Renal pelvis (tissue), 4 donors: ENCODE results near the gene TCF4. TPM values are rescaled to one million over a fixed set of nuclear protein-coding genes. Genes with fewer than 3 reads are reported as not detected.

Experiments
- DNase-seq: peaks from one replicate; pipeline ENCODE4 v3.0.0-alpha.2; 2013
- polyA plus RNA-seq, 3 donors: library from polyadenylated mRNA; unstranded; fragments of 120-200 nt; gene quantifications; one replicate each; pipeline ENCODE4 v1.2.1, GENCODE V29; 2013; ENCODE audit not compliant: insufficient read length in 3 of 3

Gene TCF4
- polyA plus RNA-seq, 3 donors = 65.7 to 69.9 (median 67.2) TPM

DNA sequence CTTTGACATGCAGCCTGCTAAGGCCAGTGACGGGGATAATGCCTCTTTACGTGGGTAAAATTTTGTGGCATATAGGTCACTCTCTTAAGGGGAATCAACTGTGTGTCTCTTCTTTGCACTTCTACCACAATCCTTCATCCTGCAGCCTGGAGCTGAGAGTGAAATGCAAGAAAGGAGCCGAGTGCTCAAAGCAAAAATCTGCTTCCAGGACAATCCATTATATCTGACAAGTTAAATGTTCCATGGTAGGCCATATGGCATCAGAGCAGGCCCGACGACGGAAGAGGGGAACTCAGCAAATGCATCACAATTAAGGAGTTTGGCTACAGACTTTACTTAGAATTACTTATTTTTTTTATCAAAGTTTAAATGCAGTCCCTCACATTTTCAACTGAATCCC lies 171.2 kb downstream of the TCF4 start:
- no peak for DNase-seq

DNA sequence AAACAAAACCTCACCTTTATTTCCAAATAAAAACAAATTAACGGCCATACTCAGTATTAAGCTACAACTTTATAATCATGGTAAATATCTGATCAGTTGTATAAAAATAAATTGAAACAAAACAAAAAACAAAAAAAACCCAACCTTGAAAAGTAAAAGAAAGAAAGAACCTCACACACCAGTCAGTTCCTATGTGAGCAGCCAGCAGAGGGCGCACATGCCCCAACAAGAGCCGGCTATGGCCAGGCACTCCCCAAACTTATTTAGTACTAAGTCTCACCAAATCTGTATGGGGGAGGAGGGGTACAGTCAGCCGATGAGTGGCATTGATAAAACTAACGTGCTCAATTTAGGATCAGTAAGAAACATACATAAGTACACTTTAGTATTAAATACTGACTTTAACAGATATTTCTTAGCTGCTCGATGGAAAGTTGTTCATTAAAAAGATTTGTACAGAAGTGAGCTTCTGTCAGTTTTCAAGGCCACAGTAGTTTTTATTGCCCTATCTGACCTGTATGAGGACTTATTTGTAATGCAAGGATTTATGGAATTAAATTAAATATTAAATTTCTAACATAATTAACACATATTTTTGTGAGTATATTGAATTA lies 172.6 kb downstream of the TCF4 start:
- peak; percentile 75 for DNase-seq

DNA sequence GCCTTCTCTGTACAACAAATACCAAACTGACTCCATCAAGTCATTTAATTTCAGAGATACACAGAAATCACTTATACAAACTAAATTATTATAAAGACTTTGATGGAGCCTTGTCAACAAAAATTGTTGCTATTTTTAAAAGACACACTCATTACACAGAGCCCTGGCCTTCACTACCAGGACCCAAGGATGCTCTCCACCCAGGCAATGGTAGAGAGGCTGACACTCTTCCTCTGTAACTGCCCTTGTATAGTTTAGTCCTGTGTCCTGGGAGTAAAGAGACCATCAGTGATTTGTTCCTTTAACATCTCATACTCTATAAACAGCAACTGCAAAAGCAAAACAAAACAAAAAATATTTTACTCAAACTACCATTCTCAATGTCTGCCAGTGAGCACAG lies 173.5 kb downstream of the TCF4 start:
- DNase-seq = no peak

DNA sequence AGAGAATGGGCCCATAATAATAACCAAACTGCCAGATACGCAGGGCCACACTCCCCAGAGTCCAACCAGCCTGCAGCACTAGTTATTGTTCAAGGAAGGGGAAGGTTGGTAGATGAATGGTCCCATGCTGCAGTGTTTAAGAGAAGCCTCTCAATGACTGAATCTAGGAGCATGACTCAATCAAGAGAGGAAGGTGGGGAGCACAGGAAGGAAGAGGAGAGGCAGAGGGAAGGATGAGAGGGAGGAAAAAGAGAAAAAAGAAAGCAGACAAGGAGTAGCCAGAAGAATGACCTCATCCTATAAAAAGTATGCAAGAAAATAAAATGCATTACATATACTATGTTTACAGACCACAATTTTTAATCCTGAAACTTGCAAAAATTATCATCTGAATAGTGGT lies 174.5 kb downstream of the TCF4 start:
- DNase-seq = no peak

DNA sequence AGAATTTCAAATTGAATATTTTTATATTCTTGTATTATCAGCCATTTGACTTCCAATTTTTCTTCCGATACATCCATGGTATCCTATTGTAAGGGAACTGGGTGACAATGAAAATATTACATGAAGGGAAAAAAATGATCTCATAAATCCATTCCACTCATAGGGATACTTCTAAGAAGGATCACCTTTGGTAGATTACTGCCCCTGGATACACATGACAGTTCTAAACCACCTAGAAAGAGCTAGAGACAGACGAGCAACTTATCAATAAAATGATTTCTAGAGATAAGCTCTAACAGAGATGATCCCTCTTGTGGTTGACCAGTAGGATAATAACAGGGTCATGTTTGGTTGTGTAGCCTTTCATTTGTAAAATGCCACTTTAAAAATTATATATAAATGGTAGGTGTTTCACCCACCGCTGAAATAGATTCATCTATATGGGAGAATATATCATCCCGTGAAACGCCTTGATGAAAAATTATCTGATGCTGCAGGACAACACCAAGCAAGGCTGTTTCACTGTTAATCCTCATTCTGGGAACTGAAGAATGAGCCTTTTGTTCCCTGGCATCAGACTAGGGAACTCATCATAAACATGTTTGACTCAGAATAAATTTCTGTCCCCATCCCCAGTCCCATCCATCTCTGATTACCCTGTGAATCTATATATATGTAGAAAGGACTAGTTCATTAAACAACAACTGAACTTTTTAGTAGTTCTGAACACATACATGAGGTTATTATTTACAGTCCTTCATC lies 180.0 kb downstream of the TCF4 start:
- no peak for DNase-seq

DNA sequence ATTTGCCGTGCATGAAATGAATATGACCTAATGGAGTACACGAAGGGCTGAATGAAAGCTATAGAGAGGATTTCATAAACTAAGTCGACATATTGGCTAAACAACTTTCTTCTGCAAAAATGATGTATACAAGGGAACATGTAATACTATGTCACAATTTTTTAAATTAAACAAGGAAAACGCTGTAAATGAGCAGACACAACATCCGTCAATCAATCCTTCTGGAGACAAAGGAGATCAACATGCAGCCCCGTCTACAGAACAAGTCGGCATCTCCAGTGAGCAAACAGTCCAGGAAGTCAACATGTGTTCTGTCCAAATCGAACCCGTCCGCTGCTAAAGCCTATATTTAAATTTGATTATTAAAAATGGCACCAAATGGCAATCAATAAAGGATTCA lies 180.8 kb downstream of the TCF4 start:
- no peak for DNase-seq

DNA sequence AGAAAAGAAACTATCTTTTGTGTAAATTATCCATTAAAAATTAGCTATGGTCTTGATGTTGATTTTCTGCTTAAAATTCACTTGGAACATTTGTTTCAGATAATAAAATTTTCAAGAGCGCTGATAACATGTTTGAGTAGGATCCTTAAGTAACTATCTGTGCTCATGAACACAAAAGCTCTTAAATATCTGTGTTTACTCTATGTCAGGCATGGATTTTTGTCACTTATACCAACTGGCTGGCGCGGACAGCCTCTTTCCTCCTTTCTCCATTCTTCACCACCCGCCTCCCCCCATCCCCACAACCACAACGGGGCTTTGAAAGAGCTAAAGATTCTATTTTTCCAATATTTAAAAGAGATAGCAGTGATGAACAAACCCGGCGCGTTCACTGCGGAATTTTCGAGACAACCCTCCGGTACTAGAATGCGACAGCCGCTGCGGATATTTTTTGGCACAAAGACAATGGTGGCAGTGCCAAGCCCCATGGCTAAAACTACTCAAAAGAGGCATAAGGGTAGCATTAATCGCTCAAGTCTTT lies 181.5 kb downstream of the TCF4 start:
- DNase-seq = no peak

DNA sequence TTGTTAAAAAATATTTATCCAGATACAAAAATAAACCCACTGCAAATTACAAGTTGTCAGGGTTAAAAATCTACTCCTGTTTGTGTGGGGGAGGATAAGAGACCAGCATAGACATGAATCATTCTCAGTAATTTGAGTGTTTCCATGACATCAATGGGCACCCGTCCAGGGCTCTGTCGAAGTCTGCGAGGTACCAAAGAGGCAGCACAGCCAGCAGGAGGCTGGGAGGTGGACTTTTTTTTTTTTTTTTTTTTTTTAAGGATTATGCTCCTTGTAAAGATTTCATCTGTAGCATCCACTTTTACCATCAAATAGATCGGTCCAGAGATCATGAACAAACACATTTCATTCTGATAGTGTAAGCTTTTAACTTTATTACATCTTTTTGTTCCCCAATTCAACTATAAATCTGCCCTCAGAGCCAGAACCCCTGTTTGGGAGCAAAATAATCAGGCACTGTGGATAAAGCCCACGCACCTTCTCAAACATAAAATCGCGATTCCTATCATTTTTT lies 182.0 kb downstream of the TCF4 start:
- DNase-seq = peak; percentile 80

DNA sequence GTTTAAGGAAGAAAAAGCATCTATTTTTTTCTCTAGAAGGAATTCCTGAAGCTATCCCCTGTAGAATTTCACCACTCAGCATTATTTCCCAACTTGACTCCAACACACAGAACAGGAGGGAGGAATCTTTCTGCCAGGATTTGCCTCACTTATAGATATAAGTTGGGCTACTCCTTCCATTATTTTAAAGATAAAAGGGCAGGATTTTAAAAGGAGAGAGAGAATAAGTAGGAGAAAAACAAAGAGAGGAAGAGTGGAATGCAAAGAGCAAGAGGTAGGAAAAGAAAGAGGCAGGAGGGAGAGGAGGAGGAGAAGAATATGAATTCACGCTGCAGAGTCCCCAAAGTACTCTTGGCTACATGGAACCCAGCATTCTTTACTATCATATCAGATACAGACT lies 182.5 kb downstream of the TCF4 start:
- no peak for DNase-seq

DNA sequence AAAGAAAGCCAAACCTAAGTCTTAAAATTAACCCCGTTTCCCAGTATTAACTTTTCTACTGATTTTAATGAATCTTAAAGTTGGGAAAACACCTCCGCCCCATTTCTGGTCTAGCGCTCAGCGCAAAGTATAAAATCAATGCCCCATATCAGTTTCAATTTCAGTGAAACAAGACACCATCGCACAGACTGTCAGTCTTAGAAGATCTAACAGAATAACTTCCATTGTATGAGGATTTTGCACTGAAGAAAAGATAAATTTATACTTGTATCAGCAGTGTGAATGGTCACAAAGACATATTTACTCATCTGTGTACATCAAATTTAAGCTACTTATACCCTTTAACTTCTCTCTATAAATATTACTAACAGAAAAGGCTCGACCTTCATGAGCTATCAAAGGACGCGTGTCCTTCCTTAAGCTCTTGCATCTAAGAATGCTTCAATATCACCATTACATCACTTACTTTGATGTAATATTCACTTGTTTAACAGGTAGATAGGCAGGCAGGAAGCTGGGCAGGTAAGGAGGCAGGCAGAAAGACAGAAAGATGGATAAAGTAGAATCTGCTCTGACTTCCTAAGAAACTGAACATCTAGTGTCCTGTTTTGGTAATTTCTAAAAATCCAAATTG lies 183.0 kb downstream of the TCF4 start:
- DNase-seq = no peak

DNA sequence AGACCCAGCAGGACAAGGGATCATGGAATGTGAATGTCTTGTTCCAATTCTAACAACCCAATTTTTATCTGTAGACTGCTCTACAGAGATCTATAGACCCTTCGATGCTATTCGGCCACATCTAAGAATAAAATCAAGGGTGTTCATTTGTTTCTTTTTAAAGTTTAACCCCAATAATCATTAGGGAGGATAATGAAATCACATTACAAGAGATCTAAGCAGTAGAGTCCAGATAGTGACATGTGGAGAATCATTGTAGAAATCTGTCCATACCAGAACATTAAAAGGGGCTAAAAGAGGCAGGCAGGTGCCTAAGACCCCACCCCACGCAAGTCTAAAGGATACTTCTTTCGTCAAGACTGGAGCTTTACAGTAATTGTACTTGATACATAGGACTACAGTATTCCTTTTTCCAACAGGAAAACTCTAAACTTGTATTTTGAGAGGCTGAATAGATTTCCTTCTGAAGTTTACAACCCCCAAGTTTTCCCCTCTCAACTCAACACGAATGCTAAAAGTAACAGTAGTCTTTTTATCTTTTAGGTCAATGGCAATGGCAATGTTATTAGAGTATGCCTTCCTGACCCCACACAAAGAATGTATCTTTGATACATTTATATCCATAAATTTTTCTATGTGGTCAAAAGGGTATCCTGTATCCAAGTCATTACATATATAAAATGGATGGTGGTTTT lies 183.7 kb downstream of the TCF4 start:
- no peak for DNase-seq

DNA sequence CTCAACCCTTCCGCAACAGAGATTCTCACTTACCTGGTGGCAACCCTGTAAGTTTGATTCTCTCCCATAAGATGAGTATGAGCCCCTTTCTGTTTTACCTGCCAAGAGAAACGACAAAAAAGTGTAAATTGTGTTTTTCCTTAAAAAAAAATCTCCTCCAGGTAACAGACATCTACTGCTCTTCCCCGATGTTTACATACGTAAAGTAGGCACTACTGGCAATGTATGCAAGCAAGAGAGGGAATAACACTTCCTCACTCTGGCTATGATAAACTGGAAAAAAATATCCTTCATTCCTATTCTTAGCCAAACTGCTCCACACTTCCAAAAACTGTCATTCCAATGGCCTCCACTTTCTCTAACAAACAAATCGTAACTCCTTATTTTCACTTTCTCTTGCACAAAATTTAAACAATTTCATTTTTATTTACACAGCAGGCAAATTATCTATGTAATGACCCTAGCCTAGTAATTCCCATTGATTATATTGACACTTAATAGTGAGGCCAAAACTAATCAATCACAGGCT lies 184.5 kb downstream of the TCF4 start:
- DNase-seq = no peak

DNA sequence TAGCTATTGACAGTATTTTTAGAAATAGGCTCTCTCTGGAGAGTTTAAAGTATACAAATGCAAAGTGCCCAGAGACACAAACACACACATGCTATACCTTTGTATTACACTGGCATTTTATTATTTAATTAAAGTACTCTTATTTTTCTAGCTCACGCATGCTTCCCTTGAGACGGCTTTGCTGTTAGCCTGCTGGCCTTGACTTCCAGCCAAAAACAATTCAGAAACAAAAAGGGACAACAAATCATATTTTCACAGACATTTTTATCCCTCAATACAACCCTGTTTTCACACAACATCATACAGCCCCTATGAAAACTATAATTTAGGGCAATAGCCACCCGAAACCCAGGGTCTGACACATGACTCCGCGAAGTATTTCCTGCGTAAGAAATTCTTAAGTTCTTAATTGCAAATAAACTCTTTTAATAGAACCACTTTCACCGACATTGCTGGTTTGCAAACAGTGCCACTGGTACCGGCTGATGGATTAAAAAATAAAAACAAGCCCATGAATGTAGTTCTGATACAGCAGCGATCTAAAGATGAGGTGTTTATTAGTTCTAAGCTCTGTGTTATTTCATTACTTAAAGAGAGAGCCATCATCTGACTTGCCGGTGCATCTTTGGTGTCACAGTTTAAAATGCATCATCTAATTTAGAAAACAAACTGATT lies 185.1 kb downstream of the TCF4 start:
- no peak for DNase-seq

DNA sequence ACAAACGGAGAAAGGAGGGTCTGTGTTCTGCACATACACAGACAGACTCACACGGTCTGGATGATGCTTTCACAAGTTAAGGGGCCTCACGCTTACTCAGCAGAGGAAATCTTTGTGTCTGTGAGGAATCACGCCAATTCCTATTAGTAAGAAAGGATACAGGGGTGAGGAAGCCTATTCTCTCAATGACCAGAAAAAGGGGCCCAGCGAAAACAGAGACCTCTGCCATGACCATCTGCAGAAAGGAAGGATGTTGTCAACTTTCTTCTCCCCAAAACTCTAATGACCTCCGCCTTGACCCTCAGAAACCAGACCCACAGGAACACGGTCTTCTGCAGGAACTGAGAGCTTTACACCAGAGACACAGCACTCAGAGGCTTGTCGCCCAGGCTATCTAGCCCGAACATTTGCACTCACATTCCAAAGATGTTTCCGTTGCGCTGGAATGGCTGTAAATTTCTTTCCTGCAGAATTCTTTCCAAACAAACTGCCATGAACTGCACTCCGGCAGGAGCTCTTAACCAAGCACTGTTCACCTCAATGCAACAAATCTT lies 186.3 kb downstream of the TCF4 start:
- DNase-seq = peak; percentile 84

DNA sequence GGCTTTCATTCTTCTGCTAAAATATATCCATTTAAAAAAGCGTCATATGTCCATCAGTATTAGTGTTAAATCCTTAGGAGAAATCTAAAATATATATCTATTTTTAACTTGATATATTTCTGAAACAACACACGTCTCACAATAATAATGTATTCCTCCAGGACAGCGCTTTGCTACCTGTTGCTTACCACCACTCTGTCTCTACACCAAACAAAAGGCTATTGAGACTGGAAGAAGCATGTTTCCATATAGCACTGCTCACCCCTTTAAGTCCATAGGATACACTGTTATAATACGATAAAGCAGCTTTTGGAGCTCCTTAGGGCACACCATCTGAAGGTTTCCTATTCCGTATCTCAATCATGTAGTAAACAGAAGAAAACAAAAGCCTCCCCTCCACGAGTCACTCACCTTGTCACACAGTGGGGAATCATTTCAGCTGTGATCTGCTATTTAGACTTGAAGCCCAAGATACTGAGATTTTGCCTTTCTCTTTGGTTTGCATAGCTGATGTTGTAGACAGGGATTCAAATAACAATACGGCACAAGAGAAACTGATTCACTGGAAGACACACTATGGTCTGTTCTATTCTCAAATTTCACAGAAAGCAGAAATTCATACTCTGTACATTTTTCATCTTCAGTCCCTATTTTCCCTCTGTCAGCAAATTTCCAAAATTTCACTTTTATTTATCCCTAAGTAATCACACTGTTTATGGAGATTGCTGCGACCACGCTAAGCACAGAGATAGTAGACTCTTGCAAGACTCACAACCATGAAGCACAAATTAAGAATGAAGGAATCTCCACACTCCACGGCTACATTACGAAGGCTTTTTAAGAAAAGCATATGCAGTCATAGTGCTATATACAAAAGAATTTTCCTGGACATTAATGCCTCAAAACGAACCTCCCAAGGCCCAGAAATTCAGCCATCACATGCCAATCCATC lies 187.1 kb downstream of the TCF4 start:
- no peak for DNase-seq

DNA sequence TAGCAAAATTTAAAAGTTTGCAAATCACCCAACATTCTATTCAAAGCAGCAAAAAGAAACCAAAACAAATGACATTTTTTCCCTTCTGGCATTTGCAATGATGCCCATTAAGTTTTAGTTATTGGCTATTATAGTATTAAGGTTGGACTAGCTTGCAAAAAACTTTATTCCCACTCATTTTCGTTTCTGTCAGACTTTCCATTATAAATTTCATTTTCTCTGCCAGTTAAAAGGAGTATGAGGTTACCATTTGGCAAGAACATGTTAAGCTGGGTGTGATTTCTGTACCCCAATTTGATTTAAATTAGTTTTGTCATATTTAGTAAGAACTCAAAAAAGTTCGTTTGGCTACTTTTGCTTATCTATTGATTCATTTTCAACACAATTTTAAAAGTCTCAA lies 187.9 kb downstream of the TCF4 start:
- no peak for DNase-seq

DNA sequence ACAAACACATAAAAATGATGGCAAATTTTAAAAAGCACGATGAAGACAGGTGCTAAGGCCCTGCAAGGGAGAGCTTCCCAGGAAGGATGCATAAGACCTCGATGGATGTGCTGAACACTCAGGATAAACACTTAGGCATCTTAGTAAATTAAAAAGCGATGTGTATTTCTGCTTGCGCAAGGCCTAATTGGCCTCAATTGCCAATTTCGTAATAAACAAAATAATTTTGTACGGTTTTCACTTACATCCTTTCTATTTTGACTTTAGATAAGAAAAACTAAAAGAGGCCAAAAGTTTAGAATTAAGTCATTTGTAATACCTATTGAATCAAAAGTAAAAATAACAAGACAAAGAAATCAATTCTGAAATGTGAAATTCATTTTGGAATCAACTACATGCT lies 189.1 kb downstream of the TCF4 start:
- DNase-seq = no peak

DNA sequence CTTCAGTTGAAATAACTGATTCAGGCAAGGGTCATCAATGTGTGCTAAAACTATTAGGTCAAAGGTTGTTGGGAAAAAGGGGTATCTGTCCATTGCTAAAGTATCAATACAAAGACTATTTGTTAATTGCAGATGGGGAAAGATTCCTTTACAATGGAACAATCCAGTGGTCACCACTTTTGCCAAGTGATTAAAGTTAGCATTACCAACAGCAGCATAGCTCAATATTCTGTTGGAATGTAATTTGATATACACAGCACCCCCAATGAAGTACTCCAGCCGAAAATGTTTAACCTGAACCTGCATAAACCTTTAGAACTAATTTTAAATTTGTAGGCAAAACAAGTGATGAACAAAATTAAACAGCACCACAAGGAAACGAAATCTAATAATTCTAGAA lies 191.0 kb downstream of the TCF4 start:
- no peak for DNase-seq

DNA sequence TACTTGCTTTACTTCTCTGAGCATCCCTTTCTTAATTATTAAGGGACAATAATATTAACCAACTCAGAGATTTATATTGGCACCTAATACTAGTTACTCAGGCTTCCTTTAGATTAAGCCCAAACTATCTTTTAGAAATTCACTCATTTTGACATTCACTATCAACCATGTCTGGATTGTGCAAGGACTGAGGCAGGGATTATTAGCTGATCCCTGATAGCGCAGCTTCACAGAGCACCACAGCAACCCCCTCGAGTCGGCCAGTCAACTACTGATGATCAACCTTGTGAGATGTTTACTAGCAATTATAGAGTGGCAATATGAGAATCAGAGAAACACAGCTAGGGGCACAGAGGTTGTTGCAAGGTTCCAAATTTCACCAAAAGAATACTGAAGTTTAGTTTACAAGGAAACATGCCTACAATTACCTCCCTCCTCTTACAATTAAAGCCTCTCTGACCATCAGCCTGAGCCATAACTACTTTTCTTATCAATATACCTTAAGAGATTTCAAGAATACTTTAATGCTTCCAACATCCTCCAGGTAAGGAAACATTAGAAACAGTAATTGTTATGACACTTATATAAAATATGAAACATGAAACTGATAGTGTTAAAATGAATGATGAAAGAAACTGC lies 191.6 kb downstream of the TCF4 start:
- DNase-seq = no peak
